Pancreas (tissue), 10 donors: ENCODE results near the gene ASTN2. TPM values are rescaled to one million over a fixed set of nuclear protein-coding genes. Genes with fewer than 3 reads are reported as not detected.

Experiments used
- ATAC-seq, 4 donors: fragments of 200-7000 bp; cut with Tn5 transposase; one replicate each; pipeline versions ENCODE4 v1.8.0 to v1.9.1; 2020; ENCODE audit warnings: mild to moderate bottlenecking in 4 of 4, moderate library complexity in 4 of 4
- DNase-seq, 6 donors: peaks; one replicate each; pipeline ENCODE4 v3.0.0-alpha.2; 2020
- FAIRE-seq: peaks from 2 replicates; lab custom pipeline; 2012; peaks lifted over from hg19 to GRCh38; lab: Jason Lieb, UNC
- H3K27ac ChIP-seq, 4 donors: fragments of 200-600 bp; sonication (generic); 1 replicate in 3 of 4; 2 replicates in 1 of 4; pipeline versions ENCODE4 v1.5.0 to v1.8.0; 2020
- H3K27me3 ChIP-seq, 4 donors: fragments of 200-600 bp; one replicate each; pipeline ENCODE4 v1.8.0; 2021
- H3K36me3 ChIP-seq, 3 donors: fragments of 200-600 bp; sonication (generic) in 1 of 3; one replicate each; pipeline versions ENCODE4 v1.5.0 to v1.8.0; 2020 to 2021
- H3K4me1 ChIP-seq, 3 donors: fragments of 200-600 bp; one replicate each; pipeline ENCODE4 v1.8.0; 2021
- H3K4me3 ChIP-seq, 4 donors: fragments of 200-600 bp; sonication (generic) in 2 of 4; one replicate each; pipeline versions ENCODE4 v1.5.0 to v1.8.0; 2020 to 2021
- H3K9me3 ChIP-seq, 4 donors: fragments of 200-600 bp; one replicate each; pipeline ENCODE4 v1.8.0; 2021
- CTCF ChIP-seq, 4 donors: fragments of 200-600 bp; sonication (generic) in 3 of 4; IDR thresholded peaks; one replicate each; pipeline versions ENCODE4 v1.5.0 to v1.8.0; 2021; ENCODE audit warnings: antibody characterized with exemption in 4 of 4
- WGBS, 2 donors: extraction: QIAGEN DNeasy Blood & Tissue Kit; methylation state at CpG; one replicate each; pipeline ENCODE4 v1.1.7; 2013; 5-methylcytosine and 5-hydroxymethylcytosine counted together
- intact Hi-C, 3 donors: fragments of 100-400 bp; cut with DNase I; formaldehyde crosslinking; loops; one replicate each; pipeline versions ENCODE4 v1.11.1 to v1.14.2; 2022
- polyA plus RNA-seq, 2 donors: library from polyadenylated mRNA; stranded (reverse); fragments of 200-250 nt; gene quantifications; one replicate each; pipeline ENCODE4 v1.2.3, GENCODE V29; 2013
- total RNA-seq, 6 donors: library from RNA; stranded (reverse); fragmentation: NEBNext Ultra II Directional in 4 of 6; extraction: Animal tissue kit (Norgen Biotek cat#: 25700) in 4 of 6; gene quantifications; one replicate each; pipeline versions ENCODE4 v1.2.1 to v1.2.4, GENCODE V29; 2021 to 2023
- donor health status: healthy with polysubstance abuse.
- donor health status: DM: no; HTN: no; CAD: no; lungs with moderate emphysema.
- donor health status: DM: no; HTN: no; CAD: no.
- donor health status: control.
- donor health status: control.
- donor health status: Bipolar disorder and iron deficiency.
- donor health status: DM: yes; HTN: yes; CAD: no.
- donor health status: DM: no; HTN: no; CAD: no.
- donor health status: DM: no; HTN: no; CAD: no.
- donor health status: DM: yes; HTN: yes; CAD: no.

Gene ASTN2
- total and polyA plus RNA-seq, 8 donors: 1.3 to 11.9 (median 6.7) TPM

GRCh38 chr9:116437411-116438370 lies 977.2 kb downstream of the ASTN2 start:
- FAIRE-seq: no peak
- H3K27ac ChIP-seq: no peak overlapping the region
- WGBS, 2 donors: 80 to 86% methylated on average over 11 of the region's 11 CpGs
- no peaks in the 10 kb centered on the region for H3K27me3 ChIP-seq
- H3K36me3 ChIP-seq: no peaks in the 10 kb centered on the region
- TF ChIP-seq CTCF (IDR thresholded peaks at IDR 0.05): no peak
- H3K9me3 ChIP-seq: no peaks in the 10 kb centered on the region
- H3K4me3 ChIP-seq: no peak overlapping the region
- no peaks in the 10 kb centered on the region for H3K4me1 ChIP-seq
- ATAC-seq: no peak
- no peak for DNase-seq
- intact Hi-C loops: no loop called here

- no peak for TF ChIP-seq CTCF (IDR thresholded peaks at IDR 0.05)
- Histone ChIP-seq H3K4me1 (no peaks in the 10 kb centered on the region), H3K27ac (no peak overlapping the region), H3K9me3 (no peaks in the 10 kb centered on the region), H3K4me3 (no peak overlapping the region), H3K27me3 (no peaks in the 10 kb centered on the region), H3K36me3 (no peaks in the 10 kb centered on the region)
- no peak for FAIRE-seq
- no peak for ATAC-seq
- DNase-seq: no peak
- intact Hi-C loops: no loop called here
- WGBS, 2 donors: 97 to 99% methylated on average over 1 of the region's 1 CpG
These were observed 978.7 kb downstream of the ASTN2 start for GRCh38 chr9:116436121-116436520.

GRCh38 chr9:116435706-116436105 lies 979.2 kb downstream of the ASTN2 start:
- FAIRE-seq: no peak
- WGBS, 2 donors: 58 to 68% methylated on average over 4 of the region's 4 CpGs
- DNase-seq: no peak

GRCh38 chr9:116434314-116434713 lies 980.5 kb downstream of the ASTN2 start:
- FAIRE-seq: no peak

More at GRCh38 chr9:116435706-116436105, 979.2 kb downstream of the ASTN2 start:
- no peaks in the 10 kb centered on the region for H3K9me3 ChIP-seq
- no peaks in the 10 kb centered on the region for H3K27me3 ChIP-seq
- H3K4me3 ChIP-seq: no peak overlapping the region
- TF ChIP-seq CTCF (IDR thresholded peaks at IDR 0.05): no peak
- intact Hi-C loops: no loop called here
- no peak for ATAC-seq
- no peaks in the 10 kb centered on the region for H3K36me3 ChIP-seq
- no peaks in the 10 kb centered on the region for H3K4me1 ChIP-seq
- no peak overlapping the region for H3K27ac ChIP-seq

More at GRCh38 chr9:116434314-116434713, 980.5 kb downstream of the ASTN2 start:
- ATAC-seq (no peak), DNase-seq (no peak)
- Histone ChIP-seq H3K9me3 (no peaks in the 10 kb centered on the region), H3K4me3 (no peak overlapping the region), H3K36me3 (no peaks in the 10 kb centered on the region), H3K27ac (no peak overlapping the region), H3K4me1 (no peaks in the 10 kb centered on the region), H3K27me3 (no peaks in the 10 kb centered on the region)
- intact Hi-C loops: no loop called here
- WGBS, 2 donors: 86 to 88% methylated on average over 4 of the region's 4 CpGs
- TF ChIP-seq CTCF (IDR thresholded peaks at IDR 0.05): no peak
